Colonic mucosa (tissue), 4 donors: Measurements from ENCODE around the gene UBQLN3. TPM values are rescaled to one million over a fixed set of nuclear protein-coding genes. Genes with fewer than 3 reads are reported as not detected.

Source experiments
- DNase-seq: peaks from one replicate; pipeline ENCODE4 v3.0.0-alpha.2; 2020
- H3K27ac ChIP-seq: fragments of 200-600 bp; one replicate; pipeline ENCODE4 v1.8.0; 2021
- H3K27me3 ChIP-seq: fragments of 200-600 bp; one replicate; pipeline ENCODE4 v1.8.0; 2021
- H3K36me3 ChIP-seq: fragments of 200-600 bp; one replicate; pipeline ENCODE4 v1.8.0; 2021
- H3K4me1 ChIP-seq: fragments of 200-600 bp; one replicate; pipeline ENCODE4 v1.8.0; 2021; ENCODE audit warnings: mild to moderate bottlenecking
- H3K4me3 ChIP-seq: fragments of 200-600 bp; one replicate; pipeline ENCODE4 v1.8.0; 2021
- H3K9ac ChIP-seq, 2 donors: one replicate each; pipeline ENCODE4 v1.7.0; 2013; ENCODE audit warnings: control low read depth in 2 of 2, low read depth in 2 of 2, low read length in 2 of 2
- H3K9me3 ChIP-seq: fragments of 200-600 bp; one replicate; pipeline ENCODE4 v1.8.0; 2021
- intact Hi-C: fragments of 100-400 bp; cut with DNase I; formaldehyde crosslinking; loops from one replicate; pipeline ENCODE4 v1.14.1; 2022
- total RNA-seq, 2 donors: library from RNA; stranded (reverse); fragmentation: NEBNext Ultra II Directional in 1 of 2; extraction: Animal tissue kit (Norgen Biotek cat#: 25700) in 1 of 2; gene quantifications; one replicate each; pipeline ENCODE4 v1.2.1, GENCODE V29; 2021
- TF ChIP-seq, protein P1 (sequence below): fragments of 200-600 bp; IDR thresholded peaks from one replicate; pipeline ENCODE4 v1.8.0; 2022; ENCODE audit warnings: antibody characterized with exemption, mild to moderate bottlenecking
- donor health status: healthy.
- donor health status: DM: no; HTN: no; CAD: no.
- donor health status: DM: no; HTN: no; CAD: no.

UBQLN3 gene
- total RNA-seq, 2 donors from 2014 or later: not detected

DNA sequence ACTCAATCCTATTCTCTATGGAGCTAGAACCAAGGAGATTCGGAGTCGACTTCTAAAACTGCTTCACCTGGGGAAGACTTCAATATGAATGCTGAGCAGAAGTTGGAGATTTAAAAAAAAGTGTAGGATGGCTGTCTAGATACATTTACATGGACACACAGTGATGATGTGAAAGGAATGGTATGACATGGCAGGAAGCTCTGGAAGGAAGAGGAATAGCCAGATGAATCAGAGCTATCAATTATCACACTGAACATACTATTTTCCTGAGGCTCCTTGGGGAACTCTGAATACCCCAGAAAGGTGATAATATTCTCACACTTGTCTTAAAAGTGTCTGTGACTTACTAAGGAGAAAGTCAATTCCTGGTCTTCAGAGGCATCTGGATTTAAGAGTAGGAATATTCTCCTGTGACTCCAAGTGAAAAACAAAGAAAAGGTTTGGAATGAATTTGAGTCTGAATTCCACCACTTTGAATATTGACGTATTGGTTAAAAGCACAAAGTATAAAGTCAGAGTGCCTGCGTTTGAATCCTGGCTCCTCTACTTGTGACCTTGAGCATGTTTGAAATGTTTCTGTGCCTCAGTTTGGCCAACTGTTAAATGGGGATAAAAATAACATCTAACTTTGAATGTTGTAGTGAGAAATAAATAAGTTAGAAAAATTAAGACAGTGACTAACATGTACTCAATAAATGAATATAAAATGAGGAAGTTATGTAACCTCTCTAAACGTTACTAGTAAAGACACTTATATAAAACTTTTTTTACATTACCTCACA, 20.0 kb downstream of the UBQLN3 start:
- Histone ChIP-seq H3K4me3 (no peak overlapping the region), H3K9me3 (no peaks in the 10 kb centered on the region), H3K27me3 (no peaks in the 10 kb centered on the region), H3K36me3 (no peaks in the 10 kb centered on the region), H3K4me1 (no peaks in the 10 kb centered on the region), H3K9ac (no peak overlapping the region), H3K27ac (no peak overlapping the region)
- TF ChIP-seq, protein P1, sequence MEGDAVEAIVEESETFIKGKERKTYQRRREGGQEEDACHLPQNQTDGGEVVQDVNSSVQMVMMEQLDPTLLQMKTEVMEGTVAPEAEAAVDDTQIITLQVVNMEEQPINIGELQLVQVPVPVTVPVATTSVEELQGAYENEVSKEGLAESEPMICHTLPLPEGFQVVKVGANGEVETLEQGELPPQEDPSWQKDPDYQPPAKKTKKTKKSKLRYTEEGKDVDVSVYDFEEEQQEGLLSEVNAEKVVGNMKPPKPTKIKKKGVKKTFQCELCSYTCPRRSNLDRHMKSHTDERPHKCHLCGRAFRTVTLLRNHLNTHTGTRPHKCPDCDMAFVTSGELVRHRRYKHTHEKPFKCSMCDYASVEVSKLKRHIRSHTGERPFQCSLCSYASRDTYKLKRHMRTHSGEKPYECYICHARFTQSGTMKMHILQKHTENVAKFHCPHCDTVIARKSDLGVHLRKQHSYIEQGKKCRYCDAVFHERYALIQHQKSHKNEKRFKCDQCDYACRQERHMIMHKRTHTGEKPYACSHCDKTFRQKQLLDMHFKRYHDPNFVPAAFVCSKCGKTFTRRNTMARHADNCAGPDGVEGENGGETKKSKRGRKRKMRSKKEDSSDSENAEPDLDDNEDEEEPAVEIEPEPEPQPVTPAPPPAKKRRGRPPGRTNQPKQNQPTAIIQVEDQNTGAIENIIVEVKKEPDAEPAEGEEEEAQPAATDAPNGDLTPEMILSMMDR: no peak
- DNase-seq: no peak
- intact Hi-C loops: no loop called here

- Histone ChIP-seq H3K27me3 (no peaks in the 10 kb centered on the region), H3K36me3 (no peaks in the 10 kb centered on the region), H3K4me3 (no peak overlapping the region), H3K9ac (no peak overlapping the region), H3K27ac (no peak overlapping the region), H3K4me1 (no peaks in the 10 kb centered on the region), H3K9me3 (no peaks in the 10 kb centered on the region)
- intact Hi-C loops: no loop called here
- TF ChIP-seq, protein P1: no peak
- DNase-seq: no peak
Measured at GRCh38 chr11:5488798-5489399, 20.9 kb downstream of the UBQLN3 start.

DNA sequence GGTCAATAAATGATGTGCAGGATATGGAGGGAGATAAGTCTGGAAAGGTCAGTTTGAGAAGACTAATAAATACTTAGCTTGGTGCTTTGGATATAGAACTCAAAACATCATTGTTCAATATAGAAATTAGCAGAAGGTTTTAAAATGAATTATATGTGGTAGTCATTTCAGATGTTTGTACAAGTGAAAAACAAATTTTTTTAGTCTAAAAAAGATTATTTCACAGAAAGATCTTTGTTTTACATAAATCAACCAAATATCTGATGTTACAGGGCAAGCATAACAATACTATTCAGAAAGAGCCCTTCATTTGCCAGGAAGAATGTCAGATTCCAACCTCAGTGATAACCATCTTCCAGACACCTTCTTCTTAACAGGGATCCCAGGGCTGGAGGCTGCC, 21.4 kb downstream of the UBQLN3 start, which contains the start of gene OR52D1:
Gene OR52D1 (plus strand): TSS at position 301 of the 400 bp plus-strand sequence. CDS start 22 bp downstream, at position 323.
- TF ChIP-seq, protein P1: no peak
- no peaks in the 10 kb centered on the region for H3K9me3 ChIP-seq
- intact Hi-C loops: no loop called here
- DNase-seq: no peak
- H3K4me1 ChIP-seq: no peaks in the 10 kb centered on the region
- H3K9ac ChIP-seq: no peak within 1 kb of the TSS
- H3K27me3 ChIP-seq: no peaks in the 10 kb centered on the region
- H3K4me3 ChIP-seq: no peak within 1 kb of the TSS
- H3K27ac ChIP-seq: no peak within 1 kb of the TSS
- H3K36me3 ChIP-seq: no peaks in the 10 kb centered on the region

GRCh38 chr11:5486421-5486820, 23.3 kb downstream of the UBQLN3 start:
- TF ChIP-seq, protein P1: no peak
- Histone ChIP-seq H3K27ac (no peak overlapping the region), H3K9ac (no peak overlapping the region), H3K36me3 (no peaks in the 10 kb centered on the region), H3K4me3 (no peak overlapping the region), H3K27me3 (no peaks in the 10 kb centered on the region), H3K9me3 (no peaks in the 10 kb centered on the region), H3K4me1 (no peaks in the 10 kb centered on the region)
- intact Hi-C loops: no loop called here
- DNase-seq: no peak

DNA sequence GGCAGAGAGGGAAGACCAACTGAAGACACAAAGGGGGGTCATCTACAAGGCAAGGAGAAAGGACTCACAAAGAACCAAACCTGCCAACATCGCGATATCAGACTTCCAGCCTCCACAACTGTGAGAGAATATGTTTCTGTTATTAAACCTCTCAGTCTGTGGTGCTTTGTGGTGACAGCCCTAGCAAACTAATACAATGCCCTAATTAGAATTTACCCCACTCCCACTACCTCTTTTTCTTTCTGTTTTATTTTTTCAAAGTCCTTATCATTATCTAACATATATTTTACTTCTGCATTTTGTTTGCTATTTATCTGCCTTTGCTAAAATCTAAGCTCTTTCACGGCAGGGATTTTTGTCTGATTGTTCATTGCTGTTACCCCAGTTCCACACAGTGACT, 23.8 kb downstream of the UBQLN3 start:
- H3K4me3 ChIP-seq: no peak overlapping the region
- intact Hi-C loops: no loop called here
- H3K9me3 ChIP-seq: no peaks in the 10 kb centered on the region
- no peaks in the 10 kb centered on the region for H3K36me3 ChIP-seq
- no peak for DNase-seq
- H3K4me1 ChIP-seq: no peaks in the 10 kb centered on the region
- H3K9ac ChIP-seq: no peak overlapping the region
- TF ChIP-seq, protein P1: no peak
- no peak overlapping the region for H3K27ac ChIP-seq
- no peaks in the 10 kb centered on the region for H3K27me3 ChIP-seq
